Skin of body (tissue), 2 donors: ENCODE data around the gene RSAD2. TPM values are rescaled to one million over a fixed set of nuclear protein-coding genes. Genes with fewer than 3 reads are reported as not detected.
"Not testable (repeated sequence)": the region's sequence is repeated elsewhere in the genome, so short reads cannot be mapped to it uniquely, and the experiment has no call there.

Experiments used
- DNase-seq: peaks from one replicate; lab custom pipeline; 2025; lab: John Stamatoyannopoulos, UW
- total RNA-seq: library from RNA; depleted of rRNA; stranded (reverse); fragments of >200 nt; gene quantifications from one replicate; pipeline ENCODE4 v1.2.3, GENCODE V29; 2014

RSAD2 gene
- total RNA-seq, 1 donor from 2014 or later = 5.1 TPM

DNA sequence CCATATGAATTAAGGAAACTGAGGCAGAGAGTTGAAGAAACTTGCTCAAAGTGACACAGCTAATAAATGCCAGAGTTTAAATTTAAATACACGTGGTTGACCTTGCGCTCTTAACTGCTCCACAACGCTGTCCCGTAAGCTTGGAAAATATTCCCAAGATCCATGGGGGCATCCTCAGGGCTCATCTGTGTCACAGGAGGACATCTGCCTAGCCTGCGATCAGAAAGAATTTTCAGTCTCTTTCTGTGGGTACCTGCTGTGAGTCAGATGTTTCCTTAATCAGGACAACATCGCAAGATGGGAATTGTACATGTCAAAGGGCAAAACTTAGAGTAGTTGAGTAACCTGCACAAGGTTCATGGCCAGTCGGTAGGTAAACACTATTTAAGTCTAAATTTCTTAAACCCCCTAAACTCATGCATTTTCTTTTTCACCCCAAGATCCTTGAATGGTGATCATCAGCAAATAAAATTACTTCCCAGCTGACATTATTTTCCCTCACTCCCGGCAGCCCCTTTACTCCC, 13.3 kb upstream of the RSAD2 start:
- DNase-seq = no peak

DNA sequence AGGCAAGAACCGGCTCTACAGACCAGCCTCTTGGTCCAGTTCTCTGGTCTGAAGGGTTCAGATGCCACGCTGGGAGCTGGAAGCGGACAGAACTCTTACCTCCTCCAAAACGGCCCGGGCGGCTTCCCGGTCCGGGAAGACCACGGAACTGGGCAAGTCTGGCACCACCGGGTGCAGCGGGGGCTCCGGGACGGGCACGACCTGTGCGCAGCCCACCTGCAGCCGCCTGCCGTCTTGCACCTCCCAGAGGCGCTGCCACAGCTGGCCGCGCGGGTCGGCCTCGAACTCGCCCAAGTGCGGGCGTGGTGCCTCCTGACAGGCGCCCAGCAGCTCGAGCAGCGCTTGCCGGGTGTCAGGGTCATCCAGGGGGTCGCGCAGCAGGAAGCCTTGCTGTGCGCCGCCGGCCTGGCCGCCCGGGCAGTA, 12.6 kb upstream of the RSAD2 start:
- DNase-seq = no peak

DNA sequence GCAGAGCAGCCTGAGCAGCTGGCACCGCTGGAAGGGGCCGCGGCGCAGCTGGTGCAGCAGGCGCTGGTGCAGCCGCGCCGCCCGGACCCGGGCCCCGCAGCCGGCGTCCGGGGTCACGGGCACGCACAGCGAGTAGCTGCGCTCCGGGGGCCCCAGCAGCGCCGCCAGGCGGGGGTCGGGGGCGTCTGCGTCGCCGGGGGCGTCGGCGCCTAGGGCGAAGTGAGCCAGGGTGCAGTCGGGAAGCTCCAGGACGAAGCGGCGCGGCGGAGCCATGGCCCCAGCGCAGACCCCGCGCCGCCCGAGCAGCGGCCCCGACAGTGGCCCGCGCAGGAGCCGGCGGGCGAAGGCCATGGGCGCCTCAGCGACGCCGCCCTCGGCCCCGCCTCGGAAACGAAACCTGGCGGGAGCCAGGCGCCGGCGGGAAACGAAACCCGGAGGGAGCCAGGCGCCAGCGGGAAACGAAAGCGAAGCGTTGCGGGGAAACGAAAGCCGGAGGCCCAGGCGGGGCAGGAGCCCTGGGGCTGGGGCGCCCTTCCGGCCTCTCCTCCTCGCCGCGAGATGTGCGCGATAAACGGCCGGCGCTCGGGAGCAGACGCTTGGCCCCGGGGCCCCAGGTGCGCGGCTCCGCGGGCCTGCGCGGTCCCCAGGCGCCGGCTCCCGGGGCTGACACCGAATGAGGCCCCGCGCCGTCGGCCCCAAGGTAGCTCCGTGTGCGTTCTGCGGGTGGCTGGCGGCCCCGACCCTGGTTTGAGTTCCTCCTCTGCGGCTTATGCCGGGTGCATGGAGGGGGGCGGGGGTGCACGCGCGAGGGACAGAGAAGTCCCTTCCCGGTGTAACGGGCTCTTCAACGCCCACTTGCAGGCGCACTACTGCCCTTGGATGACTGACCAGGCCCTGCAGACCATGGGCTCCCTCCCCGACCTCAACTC, 12.0 kb upstream of the RSAD2 start, which contains the start of gene CMPK2:
Gene CMPK2, minus strand, starts transcription at position 562 of the 929 bp plus-strand sequence. Its CDS starts 211 bp downstream, at position 351.
- no peak for DNase-seq

DNA sequence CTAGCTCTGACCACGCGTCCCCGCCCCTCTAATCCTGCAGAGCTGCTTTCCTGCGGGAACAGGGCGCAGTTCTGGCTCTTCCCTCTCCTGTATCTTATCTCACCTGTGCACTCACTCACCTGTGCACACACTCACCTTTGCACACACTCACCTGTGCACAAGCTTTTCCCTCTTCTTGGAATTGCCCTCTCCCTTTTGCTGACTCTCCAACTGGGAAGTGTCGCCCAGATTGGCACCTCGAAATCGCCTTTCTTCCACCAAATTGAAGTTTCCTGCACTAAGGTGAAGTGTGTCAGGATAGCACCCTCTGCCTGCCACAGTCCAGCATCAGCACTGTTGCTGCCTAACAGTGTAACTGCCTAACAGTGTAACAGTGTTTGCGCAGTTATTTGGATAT, 11.3 kb upstream of the RSAD2 start:
- no peak for DNase-seq

DNA sequence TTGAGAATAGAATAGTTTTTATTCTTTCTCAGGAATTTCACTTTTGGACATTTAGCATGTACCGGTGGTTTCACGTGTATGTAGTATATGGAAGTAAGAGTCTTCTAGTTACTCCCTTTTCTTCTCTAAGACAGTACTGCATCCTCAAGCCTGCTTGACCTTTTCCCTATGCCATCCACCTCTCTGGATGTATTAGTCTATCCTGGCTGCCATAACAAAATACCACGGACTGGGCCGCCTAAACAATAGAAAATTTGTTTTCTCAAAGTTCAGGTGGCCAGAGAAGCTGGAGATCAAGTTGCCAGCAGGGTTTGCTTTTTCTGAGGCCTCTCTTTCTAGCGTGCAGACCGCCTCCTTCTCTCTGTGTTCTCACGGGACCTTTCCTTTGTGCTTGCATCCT, 10.6 kb upstream of the RSAD2 start:
- DNase-seq = no peak

DNA sequence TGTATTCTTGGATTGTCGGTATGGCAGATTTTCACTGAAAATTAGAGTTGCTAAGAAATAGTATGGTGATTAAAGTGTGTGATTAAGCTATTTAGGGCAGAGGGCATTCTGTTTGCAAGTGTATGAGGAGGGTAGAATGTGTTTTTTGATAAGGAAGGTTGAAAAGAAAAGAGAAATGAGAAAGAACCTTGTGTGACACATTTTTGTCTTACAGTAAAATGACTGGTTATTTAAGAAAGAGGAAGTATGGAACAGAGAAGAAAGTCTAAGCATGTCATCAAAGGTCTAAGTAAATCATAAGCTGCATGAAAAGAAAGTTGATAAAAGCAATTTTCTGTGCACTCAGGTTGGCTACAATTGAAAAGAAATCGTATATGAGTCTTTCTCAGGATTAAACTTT, 5.2 kb upstream of the RSAD2 start:
- no peak for DNase-seq

DNA sequence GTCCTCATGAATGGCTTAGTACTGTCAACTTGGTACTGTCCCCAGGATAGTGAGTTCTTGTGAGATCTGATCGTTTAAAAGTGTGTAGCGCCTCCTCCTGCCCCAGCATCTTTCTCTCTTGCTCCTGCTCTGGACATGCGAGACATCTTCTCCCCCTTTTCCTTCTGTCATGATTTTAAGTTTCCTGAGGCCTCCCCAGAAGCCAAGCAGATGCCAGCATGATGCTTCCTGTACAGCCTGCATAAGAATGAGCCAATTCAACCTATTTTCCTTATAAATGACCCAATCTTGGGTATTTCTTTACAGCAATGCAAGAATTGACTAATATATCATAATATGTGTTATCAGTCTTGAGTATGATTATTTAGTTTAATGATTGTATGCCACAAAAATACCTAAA, 3.5 kb upstream of the RSAD2 start:
- no peak for DNase-seq

DNA sequence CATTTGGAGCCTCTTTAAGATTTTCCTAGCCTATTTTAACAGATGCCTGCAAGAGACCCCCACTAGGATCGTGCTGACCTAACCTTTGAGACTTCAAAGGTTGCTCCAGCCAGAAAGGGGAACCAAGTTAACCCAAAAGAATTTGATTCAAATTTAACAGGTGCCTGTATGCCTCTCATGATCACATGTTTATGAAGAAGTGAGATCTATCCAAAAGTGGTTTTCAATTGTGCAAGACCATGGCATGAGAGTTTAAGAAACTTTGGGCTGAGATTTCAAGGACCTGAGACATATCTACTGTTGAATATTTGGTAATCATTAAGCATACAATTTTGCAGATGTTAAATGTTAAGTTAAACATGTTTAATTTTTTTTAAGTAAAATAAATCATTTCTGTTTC, 1.3 kb upstream of the RSAD2 start:
- DNase-seq = no peak

DNA sequence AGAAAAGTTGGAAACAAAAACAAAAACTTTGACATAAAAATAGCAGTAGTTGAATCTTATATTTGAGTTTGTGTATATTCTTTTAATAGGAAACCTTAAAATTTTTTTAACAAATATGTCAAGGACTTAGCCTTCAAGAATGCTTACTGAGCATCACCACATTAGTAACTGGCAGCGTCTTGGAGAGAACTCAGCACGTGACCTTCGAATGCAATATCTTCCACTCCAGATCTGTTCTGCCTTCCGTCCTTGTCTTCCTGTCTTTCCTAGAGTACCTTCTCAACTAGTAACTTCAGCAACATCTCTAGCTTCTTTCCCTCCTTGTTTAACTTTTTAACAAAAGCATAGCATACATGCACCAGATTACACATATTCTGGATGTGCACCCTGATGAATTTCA, 972 bp downstream of the RSAD2 start:
- no peak for DNase-seq

DNA sequence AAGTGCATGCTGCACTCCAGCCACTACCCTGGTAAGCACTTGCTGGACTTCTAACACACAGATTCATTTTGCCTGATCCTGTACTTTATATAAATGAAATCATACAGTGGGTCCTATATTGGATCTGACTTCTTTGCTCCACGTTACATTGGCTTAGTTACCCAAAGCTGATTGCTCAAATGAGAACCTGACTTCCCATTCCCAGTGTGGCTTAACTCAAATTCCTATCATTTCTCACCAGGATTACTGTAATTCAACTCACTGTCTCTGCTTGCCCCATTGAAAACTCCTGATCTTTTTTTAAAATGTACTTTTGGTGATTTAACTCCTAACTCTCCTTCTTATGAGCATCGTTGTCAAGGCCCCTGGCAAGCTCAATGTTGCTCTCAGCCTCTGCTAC, 1.4 kb downstream of the RSAD2 start:
- no peak for DNase-seq

DNA sequence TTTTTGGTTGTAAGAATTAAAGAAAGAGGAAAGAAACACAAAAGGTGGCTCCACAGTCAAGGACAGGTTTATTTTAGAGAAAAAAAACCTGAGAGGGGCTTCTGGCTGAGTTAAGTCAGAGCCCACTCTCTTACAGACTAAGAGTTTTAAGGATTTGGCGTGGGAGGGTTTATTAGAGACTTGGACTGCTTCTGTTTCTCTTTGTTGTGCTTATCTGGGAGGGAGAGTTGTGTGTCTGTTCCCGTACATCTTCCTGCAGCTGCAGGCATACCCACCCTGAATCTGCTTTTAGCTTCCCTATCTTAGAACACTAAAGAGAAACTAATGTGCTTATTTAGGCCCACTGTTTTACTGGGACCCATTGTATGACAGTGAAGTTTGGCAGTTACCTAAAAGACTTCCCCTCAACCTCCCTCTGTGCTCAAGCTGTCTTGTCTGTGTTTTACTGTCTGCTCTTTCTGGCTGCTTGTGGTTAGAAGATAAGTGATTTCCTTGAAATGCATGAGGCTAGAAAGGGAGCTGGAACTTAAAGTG, 2.7 kb downstream of the RSAD2 start:
- DNase-seq = no peak

DNA sequence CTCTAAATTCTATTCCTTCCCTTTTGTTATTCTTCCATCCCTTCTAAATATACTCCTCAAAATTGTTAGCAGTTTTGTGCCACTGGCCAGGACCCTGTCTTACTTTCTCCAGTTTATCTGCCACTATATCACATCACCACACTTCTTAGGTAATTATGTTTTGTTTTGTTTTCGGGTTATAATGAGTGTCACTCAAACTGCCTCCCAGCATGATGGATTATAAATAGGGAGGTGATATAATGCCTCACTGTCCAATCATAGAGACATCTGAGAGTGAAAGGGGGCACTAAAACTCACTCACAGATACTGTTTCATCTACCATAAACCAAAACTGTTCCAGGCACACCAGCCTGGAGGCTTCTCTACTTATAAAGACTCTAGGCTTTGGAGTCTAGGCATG, 3.5 kb downstream of the RSAD2 start:
- no peak for DNase-seq

DNA sequence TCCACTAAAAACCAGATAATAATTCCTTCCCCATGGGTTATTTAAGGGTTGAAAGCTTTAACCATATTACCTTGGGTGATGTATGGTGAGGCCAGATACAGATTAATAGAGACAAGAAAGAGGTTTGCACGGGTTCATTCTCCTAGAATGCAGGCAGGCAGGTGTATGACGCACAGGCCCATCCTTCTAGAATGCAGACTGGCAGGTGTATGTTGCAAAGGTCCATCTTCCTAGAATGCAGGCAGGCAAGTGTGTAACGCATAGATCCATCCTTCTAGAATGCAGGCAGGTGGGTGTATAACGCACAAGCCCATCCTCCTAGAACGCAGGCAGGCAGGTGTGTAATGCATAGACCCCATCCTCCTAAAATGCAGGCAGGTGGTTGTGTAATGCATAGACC, 3.9 kb downstream of the RSAD2 start:
- DNase-seq = no peak

DNA sequence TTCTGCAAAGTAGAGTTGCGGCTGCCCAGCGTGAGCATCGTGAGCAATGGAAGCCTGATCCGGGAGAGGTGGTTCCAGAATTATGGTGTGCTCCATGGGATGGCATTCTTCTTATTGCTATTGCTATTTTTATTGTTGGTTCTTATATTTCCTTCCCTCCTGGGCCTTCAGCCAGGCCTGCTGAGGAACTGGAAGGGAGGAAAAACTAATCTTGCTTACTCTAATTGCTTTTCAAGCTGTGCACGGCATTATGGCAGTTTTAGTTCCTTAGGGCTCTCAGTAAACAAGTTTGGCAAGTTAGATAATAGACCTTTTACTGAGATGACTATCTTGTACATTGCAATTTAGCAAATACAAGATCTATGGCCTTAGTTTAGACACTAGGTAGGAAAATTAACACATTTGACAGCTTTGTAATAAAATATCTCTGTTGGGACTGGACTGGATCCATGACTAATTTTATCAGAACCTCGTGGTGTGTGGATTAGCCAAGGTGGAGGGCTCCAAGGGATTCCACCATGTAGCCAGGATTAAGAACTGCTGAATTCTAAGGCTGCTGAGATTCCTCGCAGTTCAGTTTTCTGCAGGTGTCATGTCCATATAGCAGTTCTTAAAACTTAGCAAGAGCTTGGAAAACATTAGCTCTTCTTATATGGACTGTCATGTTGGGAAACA, 6.0 kb downstream of the RSAD2 start:
- peak; percentile 20 for DNase-seq

DNA sequence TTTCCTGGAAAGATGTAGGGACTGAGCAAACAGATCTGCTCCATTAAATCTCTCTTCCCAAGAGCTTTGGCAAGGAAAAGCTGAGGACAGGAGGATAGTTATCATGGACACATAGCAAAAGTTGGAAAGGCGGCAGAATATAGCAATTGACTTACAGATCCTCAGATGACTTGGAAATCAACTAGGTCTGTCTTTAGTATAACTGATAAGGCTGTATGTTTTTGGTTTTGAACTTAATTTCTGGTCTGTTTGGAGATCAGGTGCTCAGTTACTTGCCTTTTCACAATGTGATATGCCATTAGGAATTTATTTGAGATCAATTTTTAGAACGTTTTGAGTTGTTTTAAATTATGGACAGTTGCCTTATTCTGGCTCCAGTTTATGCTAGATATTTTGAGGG, 8.0 kb downstream of the RSAD2 start:
- DNase-seq = no peak

DNA sequence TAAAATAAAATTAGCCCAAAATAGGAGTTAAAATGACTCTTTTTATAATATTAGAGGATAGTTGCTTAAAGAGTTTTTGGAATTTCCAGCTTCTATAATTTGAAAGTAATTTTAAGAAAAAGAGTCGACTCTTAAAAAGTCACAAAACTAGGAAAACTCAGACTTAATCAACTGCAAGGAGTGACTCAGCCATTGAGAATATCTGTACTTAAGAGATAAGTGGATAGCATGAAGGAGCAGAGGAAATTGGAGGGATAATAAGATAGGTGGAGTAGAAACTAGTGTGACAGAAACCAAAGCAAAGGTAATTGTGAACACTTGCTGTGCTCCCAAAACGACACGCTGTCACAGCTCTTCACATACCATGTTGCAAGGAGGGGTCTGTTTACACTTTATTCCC, 8.4 kb downstream of the RSAD2 start:
- no peak for DNase-seq

DNA sequence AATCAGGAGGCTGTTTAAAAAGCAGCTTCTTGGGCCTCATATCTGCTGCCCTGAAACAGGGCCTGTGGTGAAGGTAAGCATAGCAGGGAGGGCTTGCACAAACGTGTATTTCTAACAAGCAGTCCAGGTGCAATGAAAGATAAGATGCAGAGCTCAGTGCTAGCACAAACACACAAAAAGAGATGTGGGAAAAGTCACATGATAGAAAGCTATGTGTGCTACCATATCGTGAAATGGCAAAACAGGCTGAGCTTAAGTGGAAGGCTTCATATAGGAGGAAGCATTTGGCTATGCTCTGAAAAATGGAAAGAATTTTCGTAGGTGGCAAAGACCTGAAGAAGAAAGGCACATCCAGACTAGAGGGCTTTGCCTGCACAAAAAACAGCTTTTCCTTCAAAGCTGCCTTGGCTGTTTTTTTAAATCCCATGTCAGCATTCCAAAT, 10.2 kb downstream of the RSAD2 start:
- DNase-seq = no peak

DNA sequence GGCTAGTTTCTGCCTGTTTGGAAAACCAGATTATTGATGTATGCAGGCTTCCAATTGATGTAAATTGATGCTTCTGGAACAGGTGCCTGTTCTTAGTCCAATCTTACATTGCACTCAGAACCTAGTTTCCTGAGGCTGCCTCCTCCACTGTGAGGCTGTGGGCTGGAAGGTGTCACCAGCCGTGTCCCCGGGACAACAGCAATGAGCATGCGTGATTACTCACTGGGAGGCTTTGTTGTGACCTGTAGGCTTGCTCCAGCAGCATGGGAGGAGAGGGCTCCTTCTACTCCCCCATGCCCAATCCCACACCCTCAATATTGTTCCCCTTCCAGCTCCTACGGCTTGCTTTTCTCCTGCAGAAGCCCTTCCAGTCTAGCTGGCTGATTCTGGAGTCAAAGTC, 11.1 kb downstream of the RSAD2 start:
- no peak for DNase-seq

DNA sequence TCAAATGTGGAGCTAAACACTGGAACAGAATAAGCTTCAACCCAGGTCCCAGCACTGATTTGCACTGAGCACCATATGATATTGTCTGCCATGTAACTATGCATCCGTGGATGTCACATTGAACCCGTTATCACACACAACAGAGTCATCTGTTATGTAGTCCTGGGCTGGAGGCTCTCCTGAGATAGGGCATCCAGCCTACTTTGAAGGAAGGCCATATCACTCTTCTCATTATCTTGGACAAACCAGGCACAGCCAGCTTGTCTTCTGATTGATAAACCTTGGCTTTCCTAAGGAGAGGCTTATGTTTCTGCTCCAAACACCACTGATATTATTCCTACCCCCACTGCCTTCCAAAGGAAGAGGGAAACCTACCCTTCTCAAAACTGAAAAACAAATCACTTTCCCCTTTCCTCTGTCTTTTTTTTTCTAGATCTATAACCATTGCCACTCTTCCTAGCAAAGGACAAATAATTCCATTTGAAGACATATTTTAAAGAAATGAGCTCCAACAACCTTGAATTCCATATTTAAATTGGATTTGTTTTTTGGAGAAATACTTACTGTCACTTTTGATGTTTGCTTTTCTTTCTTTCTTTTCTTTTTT, 16.4 kb downstream of the RSAD2 start:
- DNase-seq = no peak

DNA sequence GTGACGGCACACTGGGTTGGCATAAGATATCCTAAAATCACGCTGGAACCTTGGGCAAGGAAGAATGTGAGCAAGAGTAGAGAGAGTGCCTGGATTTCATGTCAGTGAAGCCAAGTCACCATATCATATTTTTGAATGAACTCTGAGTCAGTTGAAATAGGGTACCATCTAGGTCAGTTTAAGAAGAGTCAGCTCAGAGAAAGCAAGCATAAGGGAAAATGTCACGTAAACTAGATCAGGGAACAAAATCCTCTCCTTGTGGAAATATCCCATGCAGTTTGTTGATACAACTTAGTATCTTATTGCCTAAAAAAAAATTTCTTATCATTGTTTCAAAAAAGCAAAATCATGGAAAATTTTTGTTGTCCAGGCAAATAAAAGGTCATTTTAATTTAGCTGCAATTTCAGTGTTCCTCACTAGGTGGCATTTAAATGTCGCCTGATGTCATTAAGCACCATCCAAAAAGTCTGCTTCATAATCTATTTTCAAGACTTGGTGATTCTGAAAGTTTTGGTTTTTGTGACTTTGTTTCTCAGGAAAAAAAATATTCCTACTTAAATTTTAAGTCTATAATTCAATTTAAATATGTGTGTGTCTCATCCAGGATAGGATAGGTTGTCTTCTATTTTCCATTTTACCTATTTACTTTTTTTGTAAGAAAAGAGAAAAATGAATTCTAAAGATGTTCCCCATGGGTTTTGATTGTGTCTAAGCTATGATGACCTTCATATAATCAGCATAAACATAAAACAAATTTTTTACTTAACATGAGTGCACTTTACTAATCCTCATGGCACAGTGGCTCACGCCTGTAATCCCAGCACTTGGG, 19.6 kb downstream of the RSAD2 start:
- peak; percentile 65 for DNase-seq

DNA sequence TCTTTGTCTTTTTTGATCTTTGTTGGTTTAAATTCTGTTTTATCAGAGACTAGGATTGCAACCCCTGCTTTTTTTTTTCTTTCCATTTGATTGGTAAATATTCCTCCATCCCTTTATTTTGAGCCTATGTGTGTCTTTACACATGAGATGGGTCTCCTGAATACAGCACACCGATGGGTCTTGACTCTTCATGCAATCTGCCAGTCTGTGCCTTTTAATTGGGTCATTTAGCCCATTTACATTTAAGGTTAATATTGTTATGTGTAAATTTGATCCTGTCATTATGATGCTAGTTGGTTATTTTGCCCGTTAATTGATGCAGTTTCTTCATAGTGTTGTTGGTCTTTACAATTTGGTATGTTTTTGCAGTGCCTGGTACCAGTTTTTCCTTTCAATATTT, 25.0 kb downstream of the RSAD2 start:
- not testable (repeated sequence) for DNase-seq
